GM18507 (cell line): ENCODE measurements around the gene TLCD1.
A peak's percentile ranks its signal among the peaks of the same experiment; 100 is the strongest.
"Not testable (repeated sequence)": the region's sequence is repeated elsewhere in the genome, so short reads cannot be mapped to it uniquely, and the experiment has no call there.

Experiments used
- DNase-seq: peaks from one replicate; pipeline ENCODE4 v3.0.0; 2011; ENCODE audit warnings: low read depth; ENCODE audit not compliant: insufficient read length; ENCODE audit errors: extremely low spot score
- FAIRE-seq: peaks from 2 replicates; lab custom pipeline; 2011; peaks lifted over from hg19 to GRCh38; lab: Jason Lieb, UNC

Gene TLCD1

DNA sequence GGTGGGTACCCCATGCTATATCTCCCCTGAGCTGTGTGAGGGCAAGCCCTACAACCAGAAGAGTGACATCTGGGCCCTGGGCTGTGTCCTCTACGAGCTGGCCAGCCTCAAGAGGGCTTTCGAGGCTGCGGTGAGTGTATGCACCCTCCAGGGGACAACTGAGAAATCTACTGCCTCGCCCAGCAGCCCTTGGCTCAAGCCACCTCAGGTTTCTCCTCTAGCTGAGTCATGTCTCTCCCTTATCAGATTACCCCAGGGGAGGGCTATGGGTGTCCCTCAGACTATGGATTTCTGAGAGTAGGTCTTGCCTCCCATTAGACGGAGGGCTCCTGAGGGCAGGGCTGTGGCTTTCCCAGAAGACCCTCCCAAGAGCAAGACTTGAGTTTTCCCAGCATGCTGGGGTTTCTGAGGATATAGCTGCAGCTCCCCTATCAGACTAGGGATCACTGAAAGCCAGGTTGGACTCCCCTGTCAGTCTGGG, 9.2 kb upstream of the TLCD1 start:
- DNase-seq (no peak), FAIRE-seq (no peak)

DNA sequence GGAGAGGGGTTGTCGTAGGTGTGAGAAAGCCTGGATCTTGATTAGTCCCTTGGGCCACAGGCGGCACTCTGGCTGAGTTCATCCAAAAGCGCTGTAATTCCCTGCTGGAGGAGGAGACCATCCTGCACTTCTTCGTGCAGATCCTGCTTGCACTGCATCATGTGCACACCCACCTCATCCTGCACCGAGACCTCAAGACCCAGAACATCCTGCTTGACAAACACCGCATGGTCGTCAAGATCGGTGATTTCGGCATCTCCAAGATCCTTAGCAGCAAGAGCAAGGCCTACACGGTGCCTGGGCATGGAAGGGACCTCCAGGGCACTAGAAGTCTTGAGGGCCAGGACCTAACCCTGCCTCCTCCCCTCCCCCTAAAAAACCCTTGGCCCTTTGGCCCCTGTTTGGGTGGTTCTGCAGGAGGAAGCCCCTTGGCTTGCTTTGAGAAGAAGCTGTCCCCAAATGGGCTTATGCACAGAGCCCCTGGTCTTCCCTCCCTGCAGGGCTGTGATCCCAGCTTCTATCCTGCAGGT, 8.7 kb upstream of the TLCD1 start:
- DNase-seq (no peak), FAIRE-seq (no peak)

DNA sequence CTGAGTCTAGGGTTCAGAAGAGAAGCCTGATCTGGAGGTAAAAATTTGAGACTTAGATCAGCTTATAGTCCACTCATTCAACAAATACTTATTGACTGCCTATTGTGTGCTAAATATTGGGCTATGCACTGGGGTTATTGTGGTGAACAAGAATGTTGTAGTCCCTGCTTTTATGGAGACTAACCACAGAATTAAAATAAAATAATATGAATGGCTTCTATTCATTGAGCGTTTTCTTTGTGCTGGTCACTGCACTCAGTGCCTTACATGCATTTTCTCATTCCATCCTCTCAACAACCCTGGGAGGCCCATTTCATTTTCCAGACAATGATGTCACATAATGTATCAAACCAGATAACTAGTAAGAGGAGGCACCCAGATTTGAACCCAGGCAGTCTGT, 7.3 kb upstream of the TLCD1 start:
- DNase-seq: no peak
- FAIRE-seq: no peak

DNA sequence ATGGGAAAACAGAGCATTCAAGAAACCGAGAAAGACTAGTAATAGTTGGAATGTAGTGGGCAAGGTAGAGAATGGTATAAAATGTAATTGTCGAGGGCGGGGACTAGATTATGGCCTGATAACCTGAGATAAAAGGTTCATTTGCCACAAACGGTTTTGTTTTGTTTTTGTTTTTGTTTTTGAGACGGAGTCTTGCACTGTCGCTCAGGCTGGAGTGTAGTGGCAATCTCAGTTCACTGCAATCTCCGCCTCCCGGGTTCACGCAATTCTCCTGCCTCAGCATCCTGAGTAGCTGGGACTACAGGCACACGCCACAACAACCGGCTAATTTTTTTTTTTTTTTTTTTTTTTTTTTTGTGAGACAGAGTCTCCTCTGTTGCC, 3.9 kb upstream of the TLCD1 start:
- DNase-seq (no peak), FAIRE-seq (no peak)

DNA sequence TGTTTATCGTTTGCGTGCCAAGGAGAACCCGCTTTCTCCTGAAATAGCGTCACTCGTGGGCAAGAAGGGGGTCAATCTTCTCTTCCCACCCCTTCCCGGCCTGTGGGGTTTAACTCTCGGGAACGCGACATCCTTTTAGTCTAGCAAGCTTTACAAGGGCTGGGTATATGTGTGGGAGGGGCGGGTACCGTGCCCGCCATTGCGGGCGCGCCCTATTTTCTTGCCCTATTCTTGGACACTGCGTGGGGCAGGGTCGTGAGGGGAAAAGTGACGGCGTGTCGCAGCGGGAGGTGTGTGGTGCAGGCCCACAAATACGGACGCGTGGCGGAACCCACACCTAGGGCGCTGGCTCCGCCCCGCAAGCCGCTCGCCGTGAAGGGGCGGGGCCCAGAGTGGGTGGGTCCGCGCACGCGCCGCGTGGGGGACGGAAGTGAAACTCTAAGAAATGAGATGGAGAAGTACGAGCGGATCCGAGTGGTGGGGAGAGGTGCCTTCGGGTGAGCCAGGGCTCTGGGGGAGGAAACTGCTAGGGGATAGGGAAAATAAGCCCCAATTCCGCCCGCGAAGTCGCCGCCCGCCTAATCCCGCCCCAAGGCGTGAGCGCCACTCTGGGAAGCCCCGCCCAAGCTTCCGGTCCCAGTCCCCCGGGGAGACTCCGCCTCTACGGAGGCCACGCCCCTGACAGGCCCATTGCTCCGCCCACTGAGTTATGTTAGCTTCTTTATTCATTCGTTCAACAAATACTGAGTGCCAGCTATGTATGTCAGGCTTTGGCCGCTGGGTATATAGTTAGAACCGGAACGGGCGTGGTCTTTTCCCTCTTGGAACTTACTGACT, 2.5 kb upstream of the TLCD1 start, which contains the start of gene NEK8:
TSS of gene NEK8 (plus strand) at position 425 of the 837 bp plus-strand sequence. CDS start at position 451, 26 bp downstream.
- DNase-seq: peak; percentile 67
- no peak for FAIRE-seq

DNA sequence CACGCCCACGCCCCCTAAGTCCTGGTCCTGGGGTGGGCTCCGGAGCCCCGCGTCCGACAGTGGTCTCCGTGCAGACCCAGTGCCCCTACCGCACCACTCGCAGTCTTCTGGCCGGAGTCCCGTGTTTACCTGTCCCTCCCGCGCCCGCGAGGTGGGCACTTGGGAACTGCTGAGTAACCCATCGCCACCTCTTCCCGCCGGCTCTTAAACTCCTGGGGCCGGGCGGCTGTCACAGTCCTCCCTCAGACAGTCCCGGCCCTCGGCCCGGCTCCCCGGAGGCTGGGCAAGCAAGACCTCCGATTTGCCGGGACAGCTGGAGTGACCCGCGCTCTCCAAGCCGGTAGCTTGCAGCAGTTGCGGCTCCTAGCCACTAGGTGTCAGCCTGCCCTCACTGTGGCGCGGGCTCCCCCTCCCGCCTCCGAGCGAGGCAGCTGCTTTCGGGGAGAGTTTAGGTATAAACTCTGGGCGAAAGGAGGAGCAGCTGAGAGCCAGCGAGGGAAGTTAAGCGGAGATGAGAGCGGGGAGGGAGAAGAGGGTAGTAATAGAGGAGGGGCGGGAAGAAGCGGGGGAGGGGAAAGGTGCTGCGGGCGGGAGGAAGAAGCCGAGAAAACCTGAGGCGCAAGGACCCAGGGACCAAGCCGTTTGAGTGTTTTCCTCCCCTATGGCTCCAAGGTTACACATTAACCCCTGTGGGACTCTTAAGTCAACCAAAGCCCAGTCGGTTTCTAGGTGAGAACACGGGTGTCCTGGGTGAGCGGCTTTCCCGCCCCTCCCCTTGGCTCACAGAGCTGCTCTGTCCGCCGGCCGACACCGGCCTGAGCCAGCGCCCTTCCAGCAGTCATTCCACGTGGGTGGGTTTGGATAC, 826 bp upstream of the TLCD1 start:
- FAIRE-seq: peak; percentile 92
- DNase-seq: peak; percentile 68

DNA sequence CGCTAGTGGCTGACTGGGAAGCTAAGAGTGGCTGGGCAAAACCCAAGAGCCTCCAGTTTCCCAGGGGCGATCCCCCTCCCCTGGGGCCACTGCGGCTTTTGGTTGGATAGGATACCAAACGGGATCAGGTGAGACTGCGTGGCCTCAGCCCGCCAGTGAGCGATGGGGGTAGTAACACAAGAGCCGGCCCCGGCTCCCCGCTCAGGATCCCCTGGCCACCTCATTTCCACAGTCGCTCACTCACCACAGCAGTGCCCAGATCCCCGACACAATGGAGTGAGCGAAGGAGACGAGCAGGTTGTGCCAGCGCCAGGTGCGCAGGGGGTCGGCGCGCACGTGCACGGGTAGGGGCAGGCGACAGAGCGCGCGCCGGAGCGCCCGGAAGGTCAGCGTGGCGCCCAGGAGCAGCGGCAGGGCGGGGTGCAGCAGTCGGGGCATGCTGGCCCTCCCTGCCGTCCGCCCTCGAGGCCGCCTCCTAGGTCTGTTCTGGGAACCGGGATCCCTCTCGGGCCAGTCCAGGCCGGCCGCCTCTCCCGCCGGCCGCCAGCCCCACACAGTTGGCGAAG, 290 bp downstream of the TLCD1 start:
- DNase-seq: no peak
- no peak for FAIRE-seq

DNA sequence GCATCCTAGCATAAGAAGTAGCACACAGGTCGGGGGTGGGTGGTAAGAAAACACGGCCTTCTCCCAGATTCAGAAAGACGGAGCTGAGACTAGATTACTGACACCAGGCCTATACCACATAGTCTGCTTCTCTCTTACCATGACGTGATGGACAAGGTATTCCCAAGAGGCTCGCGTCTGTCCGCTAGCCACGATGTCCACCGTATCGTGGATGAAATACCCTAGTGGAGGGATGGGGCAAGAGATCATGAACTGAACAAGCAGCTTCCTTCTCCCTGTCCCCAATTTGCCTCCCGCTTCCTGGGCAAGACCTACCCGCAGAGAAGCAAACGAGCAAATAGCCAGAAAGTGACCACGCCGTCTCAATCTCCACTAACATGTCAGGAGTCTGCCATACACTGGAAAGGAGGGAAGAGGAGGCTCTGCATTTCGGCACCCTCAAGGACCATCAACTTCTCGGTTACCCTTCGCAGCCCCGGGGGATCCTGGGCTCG, 820 bp downstream of the TLCD1 start:
- FAIRE-seq (peak; percentile 60), DNase-seq (no peak)

DNA sequence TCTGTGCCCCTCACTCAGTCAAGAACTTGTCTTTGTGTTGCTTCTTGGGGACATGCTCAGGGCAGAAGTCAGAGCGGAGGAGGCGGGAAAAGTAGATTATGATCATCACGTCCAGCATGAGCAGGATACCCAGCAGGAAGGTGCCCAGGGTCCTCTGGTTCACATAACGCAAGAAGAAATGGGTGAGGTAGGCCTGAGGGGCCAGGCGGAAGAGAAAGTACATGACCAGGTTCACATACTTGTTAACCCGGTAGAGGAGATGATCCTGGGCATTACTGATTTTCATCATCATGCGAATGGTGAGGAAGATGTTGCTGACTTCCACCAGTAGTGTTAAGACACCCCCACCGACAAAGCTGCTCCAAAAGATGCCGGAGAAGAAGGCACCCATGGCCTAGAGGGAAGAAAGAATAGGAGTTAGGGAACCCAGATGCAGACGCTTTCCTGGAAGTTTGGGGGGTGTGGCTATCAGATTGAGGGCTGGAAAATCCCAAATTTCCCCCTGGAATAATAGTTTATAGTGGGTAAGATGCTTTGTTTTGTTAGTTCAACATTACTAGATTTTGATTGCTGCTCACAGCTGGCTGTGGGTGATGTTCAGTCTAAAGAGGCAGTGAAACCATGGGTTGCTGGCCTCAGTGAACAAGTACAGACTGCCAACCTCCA, 1.4 kb downstream of the TLCD1 start:
- FAIRE-seq: no peak

DNA sequence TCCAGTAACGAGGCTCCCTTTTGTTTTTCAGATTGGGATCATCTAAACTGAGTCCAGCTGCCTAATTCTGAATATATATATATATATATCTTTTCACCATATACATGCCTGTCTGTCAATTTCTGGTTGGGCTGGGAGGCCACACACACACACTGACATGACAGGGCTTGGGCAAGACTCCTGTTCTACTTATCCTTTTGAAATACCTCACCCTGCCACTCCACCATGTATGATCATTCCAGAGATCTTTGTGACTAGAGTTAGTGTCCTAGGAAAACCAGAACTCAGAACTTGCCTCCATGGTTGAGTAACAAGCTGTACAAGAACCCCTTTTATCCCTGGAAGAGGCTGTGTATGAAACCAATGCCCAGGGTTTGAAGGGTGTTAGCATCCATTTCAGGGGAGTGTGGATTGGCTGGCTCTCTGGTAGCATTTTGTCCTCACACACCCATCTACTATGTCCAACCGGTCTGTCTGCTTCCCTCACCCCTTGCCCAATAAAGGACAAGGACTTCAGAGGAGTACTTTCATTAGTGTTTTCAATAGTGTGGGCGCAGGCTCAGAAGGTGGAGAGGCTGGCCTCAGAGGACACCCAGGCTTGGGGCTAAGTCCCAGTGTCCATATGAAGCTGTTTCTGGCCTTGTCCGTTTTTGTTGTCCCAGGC, 2.1 kb downstream of the TLCD1 start:
- DNase-seq, FAIRE-seq: not testable (repeated sequence)

More for the DNA sequence above, 1.4 kb downstream of the TLCD1 start:
- DNase-seq: no peak

DNA sequence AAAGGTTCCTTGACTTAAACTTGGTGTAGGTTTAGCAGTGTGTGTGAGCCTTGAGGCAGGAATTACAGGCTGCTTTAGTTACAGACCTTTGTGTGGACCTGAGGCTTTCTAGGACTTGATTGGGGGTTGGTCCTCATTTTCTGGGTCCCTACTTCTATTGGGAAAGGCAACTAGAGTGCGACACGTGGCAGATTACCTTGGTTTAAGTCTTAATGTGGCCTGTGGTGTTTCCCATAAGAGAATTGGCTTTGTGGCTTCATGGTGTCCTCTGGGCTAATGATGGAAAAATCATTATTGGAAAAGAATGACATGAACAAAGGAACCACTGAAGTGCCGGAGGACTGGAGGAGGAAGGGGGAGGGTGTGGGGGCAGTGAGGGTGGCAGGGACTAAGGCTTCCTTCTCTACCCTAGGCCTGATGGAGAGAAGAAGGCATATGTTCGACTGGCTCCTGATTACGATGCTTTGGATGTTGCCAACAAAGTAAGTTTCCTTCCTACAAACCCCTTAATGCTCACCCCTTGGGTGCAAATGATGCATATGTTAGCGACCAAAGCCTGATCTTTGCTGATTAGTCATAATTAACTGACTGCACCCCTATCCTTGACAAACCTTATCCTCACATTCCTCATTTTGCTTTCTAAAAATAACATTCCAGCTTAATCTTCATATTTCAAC, 2.7 kb downstream of the TLCD1 start:
- FAIRE-seq: no peak

DNA sequence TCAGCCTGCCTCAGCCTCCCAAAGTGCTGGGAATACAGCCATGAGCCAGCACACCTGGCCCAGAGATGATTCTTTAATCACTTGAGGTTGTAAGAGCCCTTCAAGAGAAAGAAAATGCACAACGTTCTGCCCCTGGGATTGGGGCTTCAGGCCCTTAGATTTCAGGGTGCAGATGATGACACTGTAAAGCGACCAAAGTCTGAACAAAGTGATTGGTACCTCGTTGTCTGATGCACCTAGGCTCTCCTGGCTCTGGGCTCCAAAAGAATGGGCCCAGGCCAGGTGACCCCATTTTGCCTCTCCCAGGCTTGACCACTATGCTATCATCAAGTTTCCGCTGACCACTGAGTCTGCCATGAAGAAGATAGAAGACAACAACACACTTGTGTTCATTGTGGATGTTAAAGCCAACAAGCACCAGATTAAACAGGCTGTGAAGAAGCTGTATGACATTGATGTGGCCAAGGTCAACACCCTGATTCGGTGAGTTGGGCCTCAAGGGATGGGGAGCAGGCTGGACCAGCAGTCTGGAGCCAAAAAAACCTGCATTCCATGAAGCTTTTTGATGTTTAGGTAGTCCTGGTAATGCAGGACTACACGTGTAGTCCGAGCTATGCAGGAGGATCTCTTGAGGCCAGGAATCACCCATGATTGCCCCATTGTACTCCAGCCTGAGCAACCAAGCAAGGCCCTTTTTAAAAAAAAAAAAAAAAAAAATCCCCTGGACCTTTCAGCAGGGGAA, 3.4 kb downstream of the TLCD1 start:
- FAIRE-seq: no peak

More for the DNA sequence above, 2.7 kb downstream of the TLCD1 start:
- no peak for DNase-seq

DNA sequence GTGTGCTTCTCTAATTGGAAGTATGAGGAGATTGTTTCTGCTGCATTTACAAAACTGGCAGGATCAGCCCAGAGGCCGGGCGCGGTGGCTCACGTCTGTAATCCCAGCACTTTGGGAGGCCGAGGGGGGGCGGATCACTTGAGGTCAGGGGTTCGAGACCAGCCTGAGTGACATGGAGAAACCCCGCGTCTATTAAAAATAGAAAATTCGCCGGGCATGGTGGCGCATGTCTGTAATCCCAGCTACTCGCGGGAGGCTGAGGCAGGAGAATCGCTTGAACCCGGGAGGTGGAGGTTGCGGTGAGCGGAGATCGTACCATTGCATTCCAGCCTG, 5.1 kb downstream of the TLCD1 start:
- not testable (repeated sequence) for FAIRE-seq, DNase-seq

More for the DNA sequence above, 3.4 kb downstream of the TLCD1 start:
- DNase-seq: no peak

DNA sequence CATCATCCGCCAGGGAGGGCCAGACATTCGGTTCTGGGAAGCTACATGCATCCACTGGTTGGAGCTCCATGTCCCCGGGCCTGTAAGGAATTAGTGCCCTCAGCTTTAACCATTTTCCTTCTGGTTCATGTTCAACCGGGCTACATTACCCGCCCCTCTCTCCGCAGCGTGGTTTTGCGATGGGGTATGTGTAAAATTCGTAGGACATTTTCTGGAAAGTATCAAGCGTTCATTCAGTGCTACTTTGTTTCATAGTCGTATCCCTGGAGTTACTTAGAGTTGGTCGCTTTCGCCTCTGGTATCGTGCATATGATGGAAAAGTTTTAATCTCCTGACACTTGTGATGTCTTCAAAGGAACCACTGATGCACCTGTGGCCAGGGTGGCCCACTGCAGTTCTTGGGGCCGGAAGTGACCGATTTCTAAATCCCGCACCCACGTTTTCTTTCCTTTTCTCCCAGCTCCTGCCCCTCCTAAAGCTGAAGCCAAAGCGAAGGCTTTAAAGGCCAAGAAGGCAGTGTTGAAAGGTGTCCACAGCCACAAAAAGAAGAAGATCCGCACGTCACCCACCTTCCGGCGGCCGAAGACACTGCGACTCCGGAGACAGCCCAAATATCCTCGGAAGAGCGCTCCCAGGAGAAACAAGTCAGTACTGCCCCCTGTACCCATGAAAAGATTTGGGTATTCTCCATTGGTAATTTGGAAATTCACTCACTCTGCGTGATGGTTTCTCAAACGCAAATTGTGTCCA, 5.6 kb downstream of the TLCD1 start:
- FAIRE-seq (no peak), DNase-seq (no peak)

DNA sequence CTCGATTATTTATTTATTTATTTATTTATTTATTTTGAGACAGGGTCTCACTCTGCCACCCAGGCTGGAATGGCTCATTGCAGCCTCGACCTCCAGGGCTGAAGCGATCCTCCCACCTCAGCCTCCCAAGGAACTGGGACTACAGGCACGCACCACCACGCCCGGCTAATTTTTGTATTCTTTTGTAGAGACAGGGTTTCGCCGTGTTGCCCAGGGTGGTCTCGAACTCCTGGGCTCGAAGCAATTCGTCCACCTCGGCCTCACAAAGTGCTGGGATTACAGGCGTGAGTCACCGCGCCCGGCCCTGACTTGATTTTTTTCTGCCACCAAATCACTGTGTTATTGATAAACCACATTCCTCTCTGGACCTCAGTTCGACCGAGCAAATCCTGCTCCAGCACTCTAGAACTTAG, 7.0 kb downstream of the TLCD1 start:
- DNase-seq (no peak), FAIRE-seq (no peak)

DNA sequence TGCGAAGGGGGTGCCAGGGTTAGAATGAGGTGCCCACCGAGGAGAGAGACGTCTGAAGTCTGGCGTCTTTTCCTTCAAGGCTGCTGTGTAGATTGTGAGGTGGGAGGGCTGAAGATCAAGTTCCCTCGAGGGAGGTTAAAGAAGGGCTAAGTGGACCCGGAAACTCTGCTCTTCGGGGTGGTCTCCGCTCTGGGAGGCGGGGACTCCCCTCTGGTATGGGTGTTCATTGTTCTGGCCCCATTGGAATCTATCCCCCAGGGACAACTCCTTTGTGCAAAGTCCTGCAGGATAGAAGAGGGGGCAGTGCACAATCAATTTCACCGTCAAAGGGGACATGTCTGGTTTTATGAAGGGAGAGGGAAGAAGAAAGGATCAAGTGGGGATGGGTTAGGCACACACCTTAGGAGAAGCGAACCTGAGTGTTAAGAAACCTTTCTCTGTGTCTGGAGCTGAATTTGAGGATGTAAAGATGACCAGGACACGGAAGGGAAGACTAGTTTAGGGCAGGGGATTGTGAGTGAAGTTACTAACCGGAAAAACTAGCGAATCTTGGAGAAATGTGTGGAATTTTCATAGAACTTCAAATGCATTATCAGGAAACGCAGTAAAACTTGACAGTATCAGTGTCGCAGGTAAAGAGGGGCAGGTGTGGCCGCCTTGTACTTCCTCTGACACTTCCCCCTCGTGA, 7.6 kb downstream of the TLCD1 start:
- DNase-seq (no peak), FAIRE-seq (no peak)
